Loucy (cell line): ENCODE data around the gene TAGAP.

ENCODE experiments used
- H2AFZ ChIP-seq: fragments of 200-600 bp; sonication (generic); 2 replicates; pipeline ENCODE4 v1.6.0; 2016; ENCODE audit warnings: antibody characterized with exemption, mild to moderate bottlenecking, low read length, moderate library complexity
- H3F3A ChIP-seq: fragments of 200-600 bp; 2 replicates; pipeline ENCODE4 v1.6.0; 2016; ENCODE audit warnings: antibody characterized with exemption, low read depth, mild to moderate bottlenecking
- H3K27me3 ChIP-seq: fragments of 200-600 bp; sonication (generic); 2 replicates; pipeline ENCODE4 v1.6.1; 2014; ENCODE audit warnings: low read length, mild to moderate bottlenecking; ENCODE audit not compliant: insufficient read depth, poor library complexity, severe bottlenecking
- H3K36me3 ChIP-seq: fragments of 200-600 bp; sonication (generic); 2 replicates; pipeline ENCODE4 v1.6.1; 2016; ENCODE audit warnings: low read length; ENCODE audit not compliant: insufficient read depth
- H3K4me1 ChIP-seq: fragments of 200-600 bp; sonication (generic); 2 replicates; pipeline ENCODE4 v1.5.1; 2014; ENCODE audit warnings: low read length, mild to moderate bottlenecking; ENCODE audit not compliant: insufficient read depth, poor library complexity, severe bottlenecking
- H3K4me2 ChIP-seq: fragments of 200-600 bp; sonication (generic); 2 replicates; pipeline ENCODE4 v1.6.0; 2014; ENCODE audit warnings: antibody characterized with exemption, low read length, low read depth, mild to moderate bottlenecking; ENCODE audit not compliant: poor library complexity, severe bottlenecking
- H3K4me3 ChIP-seq: fragments of 200-600 bp; sonication (generic); 2 replicates; pipeline ENCODE4 v1.5.1; 2014; ENCODE audit warnings: low read length, mild to moderate bottlenecking, mixed read lengths; ENCODE audit not compliant: poor library complexity, severe bottlenecking
- H3K79me2 ChIP-seq: fragments of 200-600 bp; sonication (generic); 2 replicates; pipeline ENCODE4 v1.6.1; 2014; ENCODE audit warnings: low read length; ENCODE audit not compliant: insufficient read depth
- H3K9ac ChIP-seq: fragments of 200-600 bp; sonication (generic); 2 replicates; pipeline ENCODE4 v1.6.0; 2014; ENCODE audit warnings: mild to moderate bottlenecking, low read depth, low read length, moderate library complexity; ENCODE audit not compliant: poor library complexity, severe bottlenecking
- H3K9me2 ChIP-seq: fragments of 200-600 bp; sonication (generic); replicated peaks from 2 replicates; pipeline ENCODE4 v1.6.1; 2016; ENCODE audit warnings: low read depth, low read length, mixed read lengths
- H3K9me3 ChIP-seq: fragments of 200-600 bp; sonication (generic); 2 replicates; pipeline ENCODE4 v1.6.1; 2014; ENCODE audit warnings: mild to moderate bottlenecking, antibody characterized with exemption, low read length, low read depth; ENCODE audit not compliant: insufficient read depth
- H4K20me1 ChIP-seq: fragments of 200-600 bp; sonication (generic); 2 replicates; pipeline ENCODE4 v1.6.0; 2014; ENCODE audit warnings: antibody characterized with exemption, low read length, mild to moderate bottlenecking; ENCODE audit not compliant: insufficient read depth, poor library complexity, severe bottlenecking
- CTCF ChIP-seq: fragments of 200-600 bp; sonication (generic); conservative IDR thresholded peaks from 2 replicates; pipeline ENCODE4 v1.5.1; 2014; ENCODE audit warnings: mild to moderate bottlenecking, antibody characterized with exemption, low read length
- EZH2phosphoT487 ChIP-seq: fragments of 200-600 bp; IDR thresholded peaks from 2 replicates; pipeline ENCODE4 v1.6.1; 2018; ENCODE audit warnings: antibody characterized with exemption, mild to moderate bottlenecking, moderate library complexity, borderline replicate concordance

Gene TAGAP

GRCh38 chr6:159068904-159069578 is 24.2 kb upstream of the TAGAP start:
- Histone ChIP-seq H3K4me1 (peaks cover 1% of the 10 kb centered on the region), H3K4me3 (no peak overlapping the region), H3K79me2 (no peaks in the 10 kb centered on the region), H3K9me3 (no peaks in the 10 kb centered on the region), H3K9ac (no peak overlapping the region), H3K36me3 (no peaks in the 10 kb centered on the region), H3F3A (no peaks in the 10 kb centered on the region), H3K4me2 (no peak overlapping the region), H4K20me1 (no peaks in the 10 kb centered on the region), H3K27me3 (no peaks in the 10 kb centered on the region), H3K9me2 (no peaks in the 10 kb centered on the region), H2AFZ (no peak overlapping the region)
- TF ChIP-seq EZH2phosphoT487 (no peak), CTCF (no peak)

- H3F3A ChIP-seq: no peaks in the 10 kb centered on the region
- H3K9me3 ChIP-seq: no peaks in the 10 kb centered on the region
- H3K27me3 ChIP-seq: no peaks in the 10 kb centered on the region
- no peak overlapping the region for H3K9ac ChIP-seq
- H3K79me2 ChIP-seq: no peaks in the 10 kb centered on the region
- no peaks in the 10 kb centered on the region for H3K9me2 ChIP-seq
- H4K20me1 ChIP-seq: no peaks in the 10 kb centered on the region
- no peak overlapping the region for H3K4me3 ChIP-seq
- TF ChIP-seq EZH2phosphoT487 (no peak), CTCF (no peak)
- peaks cover 17% of the 10 kb centered on the region for H3K4me1 ChIP-seq
- H2AFZ ChIP-seq: no peak overlapping the region
- no peak overlapping the region for H3K4me2 ChIP-seq
- H3K36me3 ChIP-seq: no peaks in the 10 kb centered on the region
Observed at GRCh38 chr6:159067334-159067733, 22.5 kb upstream of the TAGAP start.

- H3K4me3 ChIP-seq: no peak overlapping the region
- TF ChIP-seq EZH2phosphoT487 (no peak), CTCF (no peak)
- no peaks in the 10 kb centered on the region for H4K20me1 ChIP-seq
- H3K36me3 ChIP-seq: no peaks in the 10 kb centered on the region
- no peaks in the 10 kb centered on the region for H3F3A ChIP-seq
- no peak overlapping the region for H3K4me2 ChIP-seq
- H3K4me1 ChIP-seq: peaks cover 24% of the 10 kb centered on the region
- H3K9me3 ChIP-seq: no peaks in the 10 kb centered on the region
- no peaks in the 10 kb centered on the region for H3K79me2 ChIP-seq
- no peak overlapping the region for H2AFZ ChIP-seq
- no peaks in the 10 kb centered on the region for H3K9me2 ChIP-seq
- H3K27me3 ChIP-seq: no peaks in the 10 kb centered on the region
- no peak overlapping the region for H3K9ac ChIP-seq
Observed at GRCh38 chr6:159066483-159066882, 21.7 kb upstream of the TAGAP start.
